ENCODE measurements around the gene ASCL5.
"Not testable (repeated sequence)": the region's sequence is repeated elsewhere in the genome, so short reads cannot be mapped to it uniquely, and the experiment has no call there.

ASCL5 gene, protein sequence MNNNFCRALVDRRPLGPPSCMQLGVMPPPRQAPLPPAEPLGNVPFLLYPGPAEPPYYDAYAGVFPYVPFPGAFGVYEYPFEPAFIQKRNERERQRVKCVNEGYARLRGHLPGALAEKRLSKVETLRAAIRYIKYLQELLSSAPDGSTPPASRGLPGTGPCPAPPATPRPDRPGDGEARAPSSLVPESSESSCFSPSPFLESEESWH

DNA sequence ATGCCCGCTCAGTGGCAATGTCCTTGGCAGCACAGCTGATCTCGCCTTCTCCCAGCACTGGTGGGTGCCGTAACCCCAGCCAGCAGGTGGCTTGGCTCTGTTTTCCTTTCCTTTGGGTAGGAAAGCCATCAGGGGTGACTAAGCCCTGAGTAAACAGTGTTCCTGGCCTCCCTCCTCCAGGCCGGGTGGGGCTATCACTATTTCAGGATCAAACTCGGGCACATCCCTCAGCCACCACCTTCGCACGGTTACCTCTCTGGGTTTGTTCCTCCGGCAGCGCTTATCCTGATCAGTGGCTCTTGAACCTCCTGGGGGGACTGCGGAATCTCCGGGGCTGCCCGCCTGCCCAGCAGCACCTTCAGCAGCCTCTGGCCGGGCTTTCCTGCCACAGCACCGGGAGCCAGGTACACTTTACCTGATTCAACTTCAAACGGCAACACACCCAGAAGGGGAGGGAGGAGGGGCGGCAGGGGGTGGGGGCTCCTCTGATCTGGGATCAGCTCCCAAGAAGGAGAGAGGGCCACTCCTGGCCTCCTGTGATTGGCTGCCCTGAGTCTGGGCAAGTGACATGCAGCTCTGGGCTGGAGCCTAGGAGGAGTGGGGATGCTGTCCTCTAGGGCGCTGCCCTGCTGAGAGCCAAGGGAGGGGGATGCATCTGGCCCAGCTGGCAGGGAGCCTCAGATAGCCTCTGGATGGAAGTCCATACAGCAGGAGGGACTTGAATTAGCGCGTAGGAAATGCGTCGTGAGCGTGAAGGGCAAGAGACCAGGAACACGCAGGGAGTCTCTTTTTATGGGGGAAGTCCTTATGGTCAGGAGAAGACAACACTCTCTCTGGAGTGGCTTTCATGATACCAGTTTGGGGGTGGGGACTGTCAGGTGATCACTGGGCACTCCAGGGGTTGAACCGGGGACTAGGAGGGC lies at the start of gene ASCL5:
Gene ASCL5, minus strand, starts transcription at position 353 of the 923 bp plus-strand sequence. CDS start 11,812 bp downstream, outside the sequence.
- DNase-seq (ENCODE audit: low spot score), result no peak

DNA sequence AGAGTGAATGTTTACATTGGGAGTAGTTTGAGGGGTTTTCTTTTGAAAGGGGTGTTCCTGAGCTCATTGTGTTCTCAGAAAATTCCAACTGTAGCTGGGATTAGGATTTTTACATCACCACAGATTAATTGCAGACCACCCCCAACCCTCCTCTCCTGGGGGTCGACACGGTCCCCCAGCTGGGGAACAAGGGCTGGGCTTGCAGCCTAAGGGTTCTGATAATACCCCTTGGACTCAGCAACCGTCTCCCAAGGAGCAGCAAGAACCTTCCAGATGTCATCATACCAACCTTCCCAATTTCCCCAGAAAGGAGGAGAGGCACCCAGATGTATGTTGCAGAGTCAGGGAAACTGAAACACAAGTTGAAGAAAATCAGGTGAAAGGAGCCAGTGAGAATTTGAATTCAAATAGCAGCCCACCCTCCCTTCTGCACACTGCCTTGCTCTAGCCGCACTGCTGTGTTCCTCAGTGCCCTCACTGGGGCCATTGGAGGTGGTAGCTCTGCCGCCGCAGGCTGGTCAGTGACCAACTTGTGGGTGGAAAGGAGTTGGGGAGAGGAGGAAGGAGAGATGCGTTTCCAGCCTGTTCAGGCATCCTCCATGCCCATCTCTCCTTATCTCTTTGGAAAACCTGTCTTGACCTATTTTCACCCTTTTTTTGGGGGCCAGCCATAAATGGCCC lies 49.0 kb upstream of the ASCL5 start:
- no peak for DNase-seq (ENCODE audit: low spot score)

DNA sequence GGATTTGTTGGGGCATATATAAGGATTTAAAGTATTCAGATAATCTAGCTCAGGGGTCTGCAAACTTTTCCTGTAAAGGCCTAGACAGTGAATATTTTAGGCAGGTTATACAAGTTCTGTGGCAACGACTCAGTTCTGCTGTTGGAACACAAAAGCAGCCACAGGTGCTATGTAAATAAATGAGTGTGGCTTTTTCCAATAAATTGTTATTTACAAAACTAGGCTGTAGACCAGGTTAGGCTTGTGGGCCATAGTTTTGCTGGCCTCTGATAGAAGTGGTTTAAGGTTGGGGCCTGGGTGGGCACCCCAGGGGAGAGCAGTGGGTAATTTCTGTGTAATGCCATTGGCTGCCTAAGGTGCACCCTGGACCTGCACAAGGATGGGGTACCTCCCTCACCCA lies 46.8 kb upstream of the ASCL5 start:
- no peak for DNase-seq (ENCODE audit: low spot score)

DNA sequence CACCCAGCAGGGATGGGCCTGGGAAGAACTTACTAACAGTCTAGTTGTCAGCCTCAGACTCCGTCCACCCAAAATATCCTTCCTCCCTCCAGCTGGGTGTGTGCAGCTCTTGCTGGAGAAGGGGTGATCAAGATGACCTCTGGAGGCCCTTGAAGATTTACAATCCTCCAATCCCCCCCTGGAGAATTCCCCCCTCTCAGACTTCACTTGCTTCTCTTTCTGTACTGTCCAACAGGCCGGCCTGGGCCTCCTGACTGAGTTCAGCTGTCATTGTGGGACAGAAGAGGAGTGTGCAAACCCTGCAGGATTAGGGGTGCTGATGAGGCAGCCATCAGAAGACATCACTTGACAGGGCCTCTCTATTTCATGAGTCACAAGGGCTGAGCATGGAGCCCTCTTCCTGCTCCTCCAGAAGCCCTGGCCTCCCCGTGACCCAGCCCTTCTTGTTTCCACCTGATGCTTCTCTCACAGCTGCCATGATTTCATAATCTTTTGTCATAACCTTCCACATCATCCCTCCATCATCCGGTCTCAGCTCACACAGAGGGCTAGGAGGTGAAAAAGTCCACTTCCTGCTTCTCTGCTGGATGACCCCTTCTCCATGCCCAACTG lies 46.1 kb upstream of the ASCL5 start:
- no peak for DNase-seq (ENCODE audit: low spot score)

DNA sequence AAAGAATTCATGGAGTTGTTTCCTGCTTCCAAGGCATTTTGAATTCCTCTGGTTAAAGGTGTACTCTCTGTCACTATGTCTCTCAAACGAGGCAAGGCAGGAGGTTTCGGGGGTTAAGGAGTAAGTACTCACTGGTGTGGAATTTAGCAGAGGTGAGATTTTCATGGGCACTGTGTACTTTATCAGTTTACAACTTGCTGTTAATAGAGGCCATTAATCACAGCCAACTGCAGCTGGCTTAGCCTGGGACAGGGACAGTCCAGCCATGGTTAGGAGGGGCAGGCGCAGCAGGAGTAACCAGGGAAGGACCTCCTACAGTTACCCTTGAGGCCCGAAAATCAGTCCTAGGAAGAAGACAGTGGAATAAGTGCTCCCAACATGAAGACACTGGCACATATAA lies 45.3 kb upstream of the ASCL5 start:
- no peak for DNase-seq (ENCODE audit: low spot score)

DNA sequence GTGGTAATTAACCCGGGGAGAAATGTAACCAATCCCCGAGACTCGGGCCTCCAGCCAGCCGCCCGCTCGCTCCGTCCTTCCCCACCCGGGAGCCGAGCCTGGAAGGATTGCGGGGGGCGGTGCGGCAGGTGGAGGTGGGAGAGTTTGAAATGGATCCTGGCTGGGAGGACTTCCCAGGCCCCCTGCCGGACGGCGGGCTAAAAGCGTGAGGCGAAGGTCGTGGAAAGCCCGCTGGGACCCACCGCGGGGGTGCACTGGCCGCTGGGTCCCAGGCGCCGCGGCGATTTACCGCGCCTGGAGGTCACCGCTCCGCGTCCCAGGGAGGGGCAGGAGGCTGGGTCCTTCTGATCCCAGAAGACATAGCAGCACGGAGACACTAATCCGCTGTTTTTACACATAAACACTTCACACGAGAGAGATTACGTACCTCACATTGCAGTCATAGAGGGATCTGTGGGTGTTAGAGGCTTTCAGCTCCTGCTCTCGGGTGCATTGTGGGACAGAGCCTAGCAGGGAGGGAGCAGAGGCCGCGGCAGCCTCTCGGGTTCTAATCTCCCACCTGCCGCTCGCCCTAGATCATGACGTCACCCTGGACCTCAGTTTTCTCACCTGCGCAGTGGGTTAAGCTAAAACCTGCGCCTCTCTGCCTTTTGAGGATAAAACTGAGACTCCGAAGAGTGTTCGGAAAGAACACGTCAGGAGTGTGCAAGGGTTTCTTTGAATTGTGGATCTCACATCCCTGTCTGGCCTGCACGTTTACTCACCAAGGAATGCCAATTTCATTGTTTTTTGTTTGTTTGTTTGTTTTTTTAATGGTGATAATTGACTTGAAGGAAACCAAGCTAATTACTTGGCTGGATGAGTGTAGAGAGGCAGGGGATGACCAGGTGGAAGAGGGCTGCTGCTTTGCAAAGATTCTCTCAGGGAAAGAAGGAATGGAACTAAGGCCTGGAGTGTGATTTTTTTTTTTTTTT lies 44.4 kb upstream of the ASCL5 start:
- no peak for DNase-seq (ENCODE audit: low spot score)

DNA sequence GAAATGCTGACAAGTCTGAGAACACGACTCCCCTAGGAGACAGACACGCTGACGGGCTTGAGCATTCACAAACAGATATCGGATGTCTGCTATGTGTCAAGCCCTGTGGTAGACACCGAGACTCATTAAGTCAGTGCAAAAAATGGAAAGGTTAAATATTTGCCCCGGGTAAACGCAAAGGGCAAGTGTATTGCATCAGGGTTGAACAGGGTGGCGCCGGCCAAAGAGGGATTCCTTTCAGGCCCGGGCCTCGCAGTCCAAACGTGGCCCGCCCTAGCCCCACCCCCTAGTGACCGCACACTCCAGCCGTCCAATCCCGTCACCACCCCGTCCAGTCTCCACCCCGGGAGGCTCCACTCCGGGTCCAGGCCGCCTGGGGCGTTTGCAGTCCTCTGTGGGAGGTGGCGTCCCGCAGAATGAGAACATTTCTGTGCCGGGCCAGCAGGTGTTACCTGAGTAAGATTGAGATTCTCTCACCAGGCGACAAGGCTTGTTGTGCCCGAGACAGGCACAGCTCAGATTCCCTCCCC lies 43.6 kb upstream of the ASCL5 start:
- DNase-seq (ENCODE audit: low spot score), result peak; percentile 89

DNA sequence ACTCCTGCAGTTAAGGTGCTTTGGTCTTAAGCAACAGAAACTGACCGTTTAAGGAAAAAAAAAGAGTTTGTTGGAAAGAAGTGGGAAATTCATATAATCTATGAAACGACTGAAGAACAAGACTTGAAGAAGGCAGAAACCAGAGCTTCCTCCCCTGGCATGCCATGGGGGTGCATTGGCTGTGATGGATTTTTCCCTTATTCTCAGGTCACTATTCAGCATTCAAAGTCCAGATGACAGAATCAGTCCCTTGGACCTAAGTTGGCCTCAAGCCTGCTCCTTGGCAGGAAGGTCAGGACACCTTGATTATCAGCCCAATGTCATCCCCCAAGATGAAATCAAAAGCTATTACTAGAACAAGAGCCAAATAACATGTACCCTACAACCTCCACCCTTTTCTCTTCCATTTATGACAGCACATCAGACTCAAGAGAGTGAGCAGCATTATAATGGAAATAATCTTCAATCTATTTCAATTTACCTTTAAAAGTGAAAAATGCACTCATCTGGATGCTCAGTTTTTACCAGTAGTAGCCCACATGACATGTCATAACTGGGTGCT lies 43.1 kb upstream of the ASCL5 start:
- DNase-seq (ENCODE audit: low spot score), result no peak

DNA sequence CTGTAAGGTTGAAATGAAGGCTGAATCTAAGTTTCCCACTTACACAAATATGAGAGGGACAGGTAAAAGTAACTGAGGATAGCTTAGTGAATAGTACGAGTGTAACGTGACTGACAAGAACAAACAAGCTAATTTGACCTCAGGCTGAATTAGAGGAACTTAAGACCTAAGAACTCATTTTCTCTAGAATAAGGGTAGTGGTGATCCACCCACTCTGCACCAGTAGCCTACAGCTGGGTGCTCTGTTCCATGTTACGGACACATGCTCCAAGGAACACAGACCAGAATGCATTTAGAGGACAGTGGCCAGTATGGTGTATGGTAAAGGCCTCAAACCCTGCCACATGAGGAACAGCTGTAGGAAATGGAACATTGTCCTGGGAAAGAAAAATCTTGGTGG lies 42.2 kb upstream of the ASCL5 start:
- no peak for DNase-seq (ENCODE audit: low spot score)

DNA sequence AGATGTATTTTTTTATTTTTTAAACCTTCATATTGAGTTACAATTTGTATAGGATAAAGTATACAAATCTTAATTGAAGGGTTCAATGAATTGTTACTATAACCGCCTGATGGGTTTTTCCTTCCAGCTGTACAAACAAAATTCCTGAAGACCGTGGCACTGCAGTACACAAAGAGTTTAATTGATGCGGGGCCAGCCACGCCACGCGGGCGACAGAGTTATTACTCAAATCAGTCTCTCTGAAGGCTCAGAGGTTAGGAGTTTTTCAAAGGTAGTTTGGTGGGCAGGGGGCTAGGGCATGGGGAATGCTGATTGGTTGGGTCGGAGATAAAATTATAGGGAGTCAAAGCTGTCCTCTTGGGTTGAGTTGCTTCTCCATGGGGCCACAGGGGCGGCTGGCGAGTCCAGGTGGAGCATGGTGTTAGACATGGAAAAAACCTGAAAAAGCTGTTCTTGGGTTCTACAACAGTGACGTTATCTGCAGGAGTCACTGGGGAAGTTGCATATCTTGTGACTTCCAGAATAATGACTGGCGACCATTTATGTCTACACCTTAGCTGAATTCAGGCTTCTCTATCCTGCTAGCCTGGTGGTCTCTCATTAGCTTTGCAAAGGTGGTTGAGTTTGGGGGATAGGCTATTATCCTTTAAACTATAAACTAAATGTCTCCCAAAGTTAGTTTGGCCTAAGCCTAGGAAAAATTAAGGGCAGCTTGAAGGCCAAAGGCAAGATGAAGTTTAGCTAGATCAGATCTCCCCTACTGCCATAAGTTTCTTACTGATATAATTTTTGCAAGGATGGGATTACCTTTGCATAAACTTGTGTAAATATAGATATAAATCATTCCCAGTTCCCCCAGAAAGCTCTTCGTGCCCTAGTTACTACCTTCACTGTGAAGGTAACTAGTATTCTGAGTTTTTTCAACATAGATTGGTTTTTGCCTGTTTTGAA lies 40.3 kb upstream of the ASCL5 start:
- no peak for DNase-seq (ENCODE audit: low spot score)

DNA sequence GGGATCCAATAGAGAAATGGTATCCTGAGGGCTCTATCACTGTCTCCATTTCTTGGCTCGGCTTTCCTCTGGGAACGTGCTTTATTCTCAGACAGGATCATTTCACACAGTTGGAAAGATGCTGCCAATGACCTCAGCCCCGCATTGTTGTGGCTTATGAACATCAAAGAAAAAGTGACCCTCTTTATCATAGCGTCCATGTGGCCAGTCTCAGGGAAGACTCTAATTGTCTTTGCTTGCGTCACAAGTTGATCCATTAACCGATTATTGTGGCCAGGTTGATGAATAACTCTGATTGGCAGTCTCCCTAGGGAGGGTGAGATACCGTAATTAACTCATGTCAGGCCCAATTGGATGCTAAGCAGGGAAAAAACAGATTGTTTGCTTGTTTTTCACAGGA lies 37.7 kb upstream of the ASCL5 start:
- DNase-seq (ENCODE audit: low spot score), result no peak

DNA sequence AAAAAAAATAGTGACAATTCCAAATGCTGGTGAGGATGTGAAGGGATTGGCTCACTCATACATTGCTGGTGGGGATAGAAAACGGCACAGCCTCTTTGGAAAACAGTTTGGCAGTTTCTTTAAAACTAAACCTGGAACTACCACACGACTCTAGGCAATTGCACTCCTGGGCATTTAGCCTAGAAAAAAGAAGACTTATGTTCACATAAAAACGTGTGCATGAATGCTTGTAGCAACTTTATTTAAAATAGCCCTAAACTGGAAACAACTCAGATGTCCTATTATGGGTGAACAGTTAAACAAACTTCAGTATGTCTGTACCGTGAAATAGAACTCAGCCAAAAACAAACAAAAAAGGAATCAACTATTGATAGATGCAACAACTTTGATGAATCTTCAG lies 36.7 kb upstream of the ASCL5 start:
- no peak for DNase-seq (ENCODE audit: low spot score)

DNA sequence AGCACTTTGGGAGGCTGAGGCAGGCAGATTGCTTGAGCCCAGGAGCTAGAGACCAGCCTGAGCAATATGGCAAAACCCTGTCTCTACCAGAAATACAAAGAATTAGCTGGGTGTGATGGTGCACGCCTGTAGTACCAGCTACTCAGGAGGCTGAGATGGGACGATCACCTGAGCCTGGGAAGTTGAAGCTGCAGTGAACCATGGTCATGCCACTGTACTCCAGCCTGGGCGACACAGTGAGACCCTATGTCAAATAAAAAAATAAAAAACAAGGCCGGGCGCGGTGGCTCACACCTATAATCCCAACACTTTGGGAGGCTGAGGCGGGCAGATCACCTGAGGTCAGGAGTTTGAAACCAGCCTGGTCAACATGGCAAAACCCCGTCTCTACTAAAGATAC lies 36.1 kb upstream of the ASCL5 start:
- DNase-seq (ENCODE audit: low spot score), result not testable (repeated sequence)

DNA sequence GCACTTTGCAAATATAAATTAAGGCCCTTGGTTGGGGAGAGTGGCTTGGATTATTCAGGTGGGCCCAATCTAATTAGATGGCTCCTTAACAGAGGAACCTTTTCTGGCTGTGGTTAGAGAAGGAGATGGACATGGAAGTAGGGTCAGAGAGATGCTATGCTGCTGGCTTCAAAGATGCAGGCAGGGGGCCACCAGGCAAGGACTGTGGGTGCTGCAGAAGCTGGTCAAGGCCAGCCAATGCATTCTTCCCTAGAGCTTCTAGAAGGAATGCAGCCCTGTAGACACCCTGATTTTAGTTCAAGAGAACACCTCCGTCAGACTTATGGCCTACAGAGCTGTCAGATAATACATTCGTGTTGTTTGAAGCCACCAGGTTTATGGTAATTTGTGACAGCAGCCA lies 31.0 kb upstream of the ASCL5 start:
- DNase-seq (ENCODE audit: low spot score), result no peak

DNA sequence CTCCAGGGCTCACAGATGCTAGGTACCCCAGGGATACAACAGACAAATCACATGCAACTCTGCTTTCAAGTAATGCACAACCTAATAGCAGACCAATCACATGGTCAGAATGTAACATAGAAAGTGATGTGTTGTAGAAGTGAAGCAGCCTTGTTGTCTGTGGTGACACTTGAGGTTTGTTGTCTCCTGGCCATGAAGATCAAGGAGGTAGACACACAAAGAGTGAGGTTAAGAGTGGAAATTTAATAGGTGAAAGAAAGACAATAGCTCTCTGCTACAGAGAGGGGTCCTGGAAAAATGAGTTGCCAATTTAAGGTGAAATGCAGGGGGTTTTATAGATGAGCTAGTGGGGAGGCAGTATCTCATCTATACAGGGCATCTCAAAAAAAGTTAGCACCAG lies 29.8 kb upstream of the ASCL5 start:
- DNase-seq (ENCODE audit: low spot score), result no peak

DNA sequence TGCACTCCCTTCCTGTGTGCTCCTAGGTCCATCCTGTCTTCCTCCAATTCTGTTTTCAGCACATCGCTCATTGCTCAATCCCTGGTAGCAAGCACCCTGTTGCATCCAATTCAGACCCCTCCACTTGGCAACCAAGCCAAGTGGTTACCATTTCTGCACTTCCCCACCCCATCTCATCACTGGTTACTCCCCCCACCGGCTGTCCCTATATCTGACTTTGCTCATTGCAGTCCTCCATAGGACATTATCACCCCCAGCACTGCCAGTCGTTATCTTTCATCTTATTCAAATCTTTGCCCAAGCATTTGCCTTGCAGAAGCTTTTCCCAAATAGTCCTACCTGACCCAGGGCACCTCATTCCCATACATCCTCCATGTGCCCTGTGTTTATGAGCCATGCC lies 29.4 kb upstream of the ASCL5 start:
- DNase-seq (ENCODE audit: low spot score), result no peak

DNA sequence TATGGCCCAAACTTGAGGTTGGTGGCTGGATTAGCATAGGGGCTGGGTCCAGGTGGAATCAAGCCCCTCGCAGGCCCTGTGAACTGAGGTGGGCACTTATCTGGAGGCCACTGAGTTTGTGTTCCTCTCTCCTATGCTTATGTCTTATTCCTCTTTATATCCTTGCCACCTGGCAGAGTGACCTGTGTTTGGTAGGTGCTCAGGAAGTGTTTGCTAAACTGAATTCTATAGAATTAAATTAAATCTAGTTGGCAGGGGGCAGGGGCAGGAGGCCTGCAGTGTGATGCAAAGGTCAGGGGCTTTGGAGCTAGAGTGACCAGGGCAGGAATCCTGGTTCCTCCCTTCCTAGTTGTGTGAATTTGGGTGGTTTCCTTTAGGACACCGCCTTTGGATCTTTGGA lies 28.4 kb upstream of the ASCL5 start:
- DNase-seq (ENCODE audit: low spot score), result no peak

DNA sequence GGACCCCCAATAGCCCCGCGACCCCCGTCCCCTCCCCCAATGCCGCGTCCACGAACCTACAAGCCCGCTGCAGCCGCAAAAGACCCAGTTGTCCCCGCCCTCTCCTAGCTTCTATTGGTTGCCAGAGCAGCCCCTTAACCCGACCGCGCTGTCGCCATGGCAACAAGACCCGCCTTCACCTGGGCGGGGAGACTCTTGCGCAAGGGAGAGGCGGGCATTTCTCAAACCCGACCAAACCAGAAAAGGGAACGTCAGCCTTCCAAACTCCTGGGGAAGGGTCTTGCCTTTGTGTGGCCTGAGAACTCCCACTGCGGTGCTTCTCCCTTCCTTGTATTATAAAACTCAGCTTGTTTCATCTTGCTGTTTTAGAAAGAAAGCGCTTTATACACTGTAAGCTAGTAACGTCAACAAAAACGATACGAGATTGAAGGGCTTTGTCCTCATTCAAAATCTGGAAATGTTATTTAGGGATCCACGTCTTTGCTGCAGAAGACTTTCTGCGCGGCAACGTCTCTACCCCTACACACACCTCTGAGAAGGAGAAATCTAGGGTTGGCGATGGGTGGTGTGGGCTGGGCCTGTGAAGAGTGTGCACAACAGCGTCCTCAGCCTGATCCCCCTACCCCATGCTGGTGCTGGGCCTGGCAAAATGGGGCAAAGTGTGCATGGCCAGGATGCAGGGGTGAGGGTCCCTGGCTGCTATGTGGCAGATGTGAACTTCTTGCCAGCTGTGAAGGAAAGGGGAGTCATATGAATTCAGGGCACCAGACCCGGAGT lies 27.6 kb upstream of the ASCL5 start, which contains the start of gene TMEM9:
Gene TMEM9, minus strand, starts transcription at position 86 of the 777 bp plus-strand sequence. CDS start 551 bp downstream, outside the sequence.
- peak; percentile 96 for DNase-seq (ENCODE audit: low spot score)
